Measurements from ENCODE around the gene GDF10. TPM values are rescaled to one million over a fixed set of nuclear protein-coding genes. Genes with fewer than 3 reads are reported as not detected.

The GDF10 gene
- total and polyA plus RNA-seq, 12 donors, result 0.10 to 1.6 (median 0.42) TPM

GRCh38 chr10:47264797-47265281, 35.2 kb upstream of the GDF10 start:
- no peak for DNase-seq
- 77 to 85% methylated on average over 7 of the region's 7 CpGs for WGBS, 2 donors
- no peak for TF ChIP-seq CTCF (IDR thresholded peaks at IDR 0.05)
- intact Hi-C loops (cut with DNase I), result no loop called here
- no peaks in the 10 kb centered on the region for H3K36me3 ChIP-seq
- peak overlapping the region in 1 of 10 donors; percentile 14 for H3K27ac ChIP-seq
- H3K4me3 ChIP-seq, result no peak overlapping the region
- ATAC-seq, result no peak
- H3K9me3 ChIP-seq, result peaks cover 0 to 6% (median 0%) of the 10 kb centered on the region in 11 donors
- peaks cover 0 to 19% (median 0%) of the 10 kb centered on the region in 9 donors for H3K4me1 ChIP-seq
- peaks cover 0 to 16% (median 0%) of the 10 kb centered on the region in 7 donors for H3K27me3 ChIP-seq

- WGBS, 2 donors, result 86 to 93% methylated on average over 5 of the region's 5 CpGs
- intact Hi-C loops (cut with DNase I), result no loop called here
- Histone ChIP-seq H3K27ac (no peak overlapping the region), H3K4me1 (peaks cover 0 to 6% (median 0%) of the 10 kb centered on the region in 9 donors), H3K9me3 (peaks cover 0 to 9% (median 0%) of the 10 kb centered on the region in 11 donors), H3K4me3 (no peak overlapping the region), H3K27me3 (peaks cover 0 to 16% (median 0%) of the 10 kb centered on the region in 7 donors), H3K36me3 (no peaks in the 10 kb centered on the region)
- TF ChIP-seq CTCF (IDR thresholded peaks at IDR 0.05), result no peak
- DNase-seq, result no peak
- ATAC-seq, result no peak
These were observed 33.4 kb upstream of the GDF10 start for GRCh38 chr10:47266602-47267001.

GRCh38 chr10:47268696-47269095, 31.3 kb upstream of the GDF10 start:
- 91 to 92% methylated on average over 9 of the region's 9 CpGs for WGBS, 2 donors
- H3K4me3 ChIP-seq, result no peak overlapping the region
- H3K36me3 ChIP-seq, result no peaks in the 10 kb centered on the region
- DNase-seq (no peak), ATAC-seq (no peak)
- no peak overlapping the region for H3K27ac ChIP-seq
- no peak for TF ChIP-seq CTCF (IDR thresholded peaks at IDR 0.05)
- H3K4me1 ChIP-seq, result peaks cover 0 to 6% (median 0%) of the 10 kb centered on the region in 9 donors
- H3K27me3 ChIP-seq, result peaks cover 0 to 16% (median 0%) of the 10 kb centered on the region in 7 donors
- intact Hi-C loops (cut with DNase I), result no loop called here
- peaks cover 0 to 29% (median 0%) of the 10 kb centered on the region in 11 donors for H3K9me3 ChIP-seq

- DNase-seq (no peak), ATAC-seq (no peak)
- no peaks in the 10 kb centered on the region for H3K36me3 ChIP-seq
- H3K9me3 ChIP-seq, result peaks cover 0 to 30% (median 0%) of the 10 kb centered on the region in 11 donors
- intact Hi-C loops (cut with DNase I), result no loop called here
- H3K4me3 ChIP-seq, result no peak overlapping the region
- TF ChIP-seq CTCF (IDR thresholded peaks at IDR 0.05), result peak in 3 of 9 donors; percentile 23 to 28 (median 24)
- H3K27me3 ChIP-seq, result peaks cover 0 to 16% (median 0%) of the 10 kb centered on the region in 7 donors
- H3K4me1 ChIP-seq, result peaks cover 0 to 6% (median 0%) of the 10 kb centered on the region in 9 donors
- WGBS, 2 donors, result 59 to 63% methylated on average over 5 of the region's 5 CpGs
- no peak overlapping the region for H3K27ac ChIP-seq
These were observed 30.7 kb upstream of the GDF10 start for GRCh38 chr10:47269294-47269693.
